Tibial nerve (tissue), 3 donors: ENCODE results near the gene M1AP.

Source experiments
- CTCF ChIP-seq, 5 experiments: fragments of 200-600 bp in 3 of 5; fragments of 450-650 bp in 2 of 5; sonication (generic) in 3 of 5; IDR thresholded peaks; one replicate each; pipeline ENCODE4 v1.5.1; 2016 to 2019; ENCODE audit warnings: antibody characterized with exemption in 5 of 5, mild to moderate bottlenecking in 3 of 5, moderate library complexity in 2 of 5
- POLR2A ChIP-seq, 2 donors: fragments of 450-650 bp; IDR thresholded peaks; one replicate each; pipeline ENCODE4 v1.6.1; 2017; ENCODE audit warnings: antibody characterized with exemption in 2 of 2, mild to moderate bottlenecking in 2 of 2, moderate library complexity in 2 of 2

GRCh38 chr2:74526649-74527230, 121.4 kb downstream of the M1AP start:
- no peak for TF ChIP-seq CTCF (IDR thresholded peaks at IDR 0.05)
- no peak for TF ChIP-seq POLR2A (IDR thresholded peaks at IDR 0.05)
